Activated CD8-positive, alpha-beta T cell treated with anti-CD3 and anti-CD28 coated beads, Interleukin-2, amount 10 ng/mL, durations not matched to agents 7 days and 5 days (primary cell): ENCODE measurements around the gene KCTD6. TPM values are rescaled to one million over a fixed set of nuclear protein-coding genes. Genes with fewer than 3 reads are reported as not detected.

Source experiments
- ATAC-seq: fragments of 150-1000 bp; cut with Tn5 transposase; one replicate; pipeline ENCODE4 v1.10.0; 2021; ENCODE audit warnings: moderate library complexity
- CTCF ChIA-PET: fragments of 350-600 bp; sonication (Branson Sonifier 250); formaldehyde crosslinking; loops from one replicate; lab custom pipeline; 2021; ENCODE audit warnings: antibody characterized with exemption; lab: Charles Lee
- POLR2A ChIA-PET: fragments of 350-600 bp; sonication (Branson Sonifier 250); formaldehyde crosslinking; loops from one replicate; lab custom pipeline; 2021; ENCODE audit warnings: antibody characterized with exemption; lab: Charles Lee
- DNase-seq: peaks from one replicate; pipeline ENCODE4 v3.0.0-alpha.2; 2020
- H3K27ac Mint-ChIP-seq: one replicate; pipeline ENCODE4 v1.8.0; 2021; ENCODE audit warnings: mild to moderate bottlenecking, mixed read lengths
- H3K27me3 Mint-ChIP-seq: one replicate; pipeline ENCODE4 v1.8.0; 2021; ENCODE audit warnings: low read depth, mixed read lengths
- H3K36me3 Mint-ChIP-seq: one replicate; pipeline ENCODE4 v1.8.0; 2021; ENCODE audit warnings: low read depth, mixed read lengths
- H3K4me1 Mint-ChIP-seq: one replicate; pipeline ENCODE4 v1.8.0; 2021; ENCODE audit warnings: low read depth, mixed read lengths
- H3K4me3 Mint-ChIP-seq: one replicate; pipeline ENCODE4 v1.8.0; 2021; ENCODE audit warnings: mild to moderate bottlenecking, mixed read lengths
- H3K9me3 Mint-ChIP-seq: one replicate; pipeline ENCODE4 v1.8.0; 2022; ENCODE audit warnings: mixed read lengths; ENCODE audit not compliant: insufficient read depth
- total RNA-seq, 2 experiments: library from RNA; stranded (reverse); gene quantifications; one replicate each; pipeline ENCODE4 v1.2.3, GENCODE V29; 2021

Gene KCTD6
- total RNA-seq, 2 experiments from 2014 or later = 5.2 to 6.2 TPM

GRCh38 chr3:58471025-58471887, 20.6 kb upstream of the KCTD6 start:
- ChIA-PET CTCF (interaction anchor here (1.0 to 2.4 kb wide), 3 partner anchors 20 to 165 kb away, joined by 3 to 12 read pairs (median 4); partner anchors contain the start of genes HTD2, KCTD6 and RPP14), POLR2A (interaction anchor here (0.6 to 1.8 kb wide), 4 partner anchors 20 to 64 kb away, joined by 3 to 5 read pairs (median 4); partner anchors contain the start of genes KCTD6 and PDHB)
- Mint-ChIP-seq H3K4me1 (peaks cover 28% of the 10 kb centered on the region), H3K27me3 (peaks cover 14% of the 10 kb centered on the region), H3K36me3 (no peaks in the 10 kb centered on the region), H3K27ac (peak overlapping the region; percentile 65), H3K4me3 (no peak overlapping the region), H3K9me3 (no peaks in the 10 kb centered on the region)
- ATAC-seq = peak; percentile 91
- peak; percentile 67 for DNase-seq

- Mint-ChIP-seq H3K9me3 (no peaks in the 10 kb centered on the region), H3K27me3 (peaks cover 20% of the 10 kb centered on the region), H3K36me3 (no peaks in the 10 kb centered on the region), H3K4me1 (peaks cover 28% of the 10 kb centered on the region), H3K4me3 (no peak overlapping the region), H3K27ac (no peak overlapping the region)
- ChIA-PET POLR2A (no interaction called here), CTCF (interaction anchor here (1.4 to 2.4 kb wide), 4 partner anchors 10 to 167 kb away, joined by 3 to 12 read pairs (median 6); partner anchors contain the start of genes HTD2 and KCTD6)
- no peak for ATAC-seq
- DNase-seq = no peak
Observed at GRCh38 chr3:58473275-58473674, 18.6 kb upstream of the KCTD6 start.

GRCh38 chr3:58474348-58474911, 17.5 kb upstream of the KCTD6 start:
- no peaks in the 10 kb centered on the region for H3K9me3 Mint-ChIP-seq
- H3K36me3 Mint-ChIP-seq = no peaks in the 10 kb centered on the region
- ChIA-PET POLR2A (no interaction called here), CTCF (interaction anchor here (1.4 to 2.3 kb wide), 4 partner anchors 10 to 168 kb away, joined by 3 to 9 read pairs (median 6); partner anchors contain the start of genes HTD2 and KCTD6)
- ATAC-seq (no peak), DNase-seq (no peak)
- H3K27ac Mint-ChIP-seq = no peak overlapping the region
- H3K4me1 Mint-ChIP-seq = peaks cover 28% of the 10 kb centered on the region
- no peak overlapping the region for H3K4me3 Mint-ChIP-seq
- peaks cover 26% of the 10 kb centered on the region for H3K27me3 Mint-ChIP-seq

GRCh38 chr3:58474967-58475578, 16.8 kb upstream of the KCTD6 start:
- ATAC-seq = no peak
- no peak for DNase-seq
- no peak overlapping the region for H3K27ac Mint-ChIP-seq
- peaks cover 28% of the 10 kb centered on the region for H3K4me1 Mint-ChIP-seq
- H3K27me3 Mint-ChIP-seq = peaks cover 29% of the 10 kb centered on the region
- no peaks in the 10 kb centered on the region for H3K9me3 Mint-ChIP-seq
- H3K4me3 Mint-ChIP-seq = no peak overlapping the region
- ChIA-PET CTCF (interaction anchor here (1.6 kb wide), 1 partner anchor 17 kb away, joined by 9 read pairs; the partner anchor contains the start of gene KCTD6), POLR2A (no interaction called here)
- H3K36me3 Mint-ChIP-seq = no peaks in the 10 kb centered on the region

GRCh38 chr3:58478781-58479180, 13.1 kb upstream of the KCTD6 start:
- Mint-ChIP-seq H3K4me1 (peaks cover 7% of the 10 kb centered on the region), H3K27ac (no peak overlapping the region), H3K4me3 (no peak overlapping the region), H3K27me3 (peaks cover 32% of the 10 kb centered on the region), H3K9me3 (no peaks in the 10 kb centered on the region), H3K36me3 (no peaks in the 10 kb centered on the region)
- DNase-seq (no peak), ATAC-seq (no peak)
- POLR2A ChIA-PET = no interaction called here
- CTCF ChIA-PET = no interaction called here

- H3K36me3 Mint-ChIP-seq = no peaks in the 10 kb centered on the region
- no peak overlapping the region for H3K27ac Mint-ChIP-seq
- no peaks in the 10 kb centered on the region for H3K4me1 Mint-ChIP-seq
- DNase-seq = no peak
- H3K9me3 Mint-ChIP-seq = no peaks in the 10 kb centered on the region
- ChIA-PET POLR2A (no interaction called here), CTCF (no interaction called here)
- no peak for ATAC-seq
- H3K27me3 Mint-ChIP-seq = peaks cover 32% of the 10 kb centered on the region
- no peak overlapping the region for H3K4me3 Mint-ChIP-seq
Observed at GRCh38 chr3:58480309-58480708, 11.6 kb upstream of the KCTD6 start.

- DNase-seq (no peak), ATAC-seq (no peak)
- no peaks in the 10 kb centered on the region for H3K4me1 Mint-ChIP-seq
- ChIA-PET CTCF (interaction anchor here (1.1 to 1.7 kb wide), 4 partner anchors 9 to 177 kb away, joined by 3 to 7 read pairs (median 4); partner anchors contain the start of genes HTD2, KCTD6 and RPP14), POLR2A (no interaction called here)
- no peaks in the 10 kb centered on the region for H3K9me3 Mint-ChIP-seq
- H3K36me3 Mint-ChIP-seq = no peaks in the 10 kb centered on the region
- peaks cover 47% of the 10 kb centered on the region for H3K27me3 Mint-ChIP-seq
- no peak overlapping the region for H3K4me3 Mint-ChIP-seq
- no peak overlapping the region for H3K27ac Mint-ChIP-seq
Observed at GRCh38 chr3:58482917-58483636, 8.8 kb upstream of the KCTD6 start.

GRCh38 chr3:58484045-58484721, 7.7 kb upstream of the KCTD6 start:
- POLR2A ChIA-PET = no interaction called here

GRCh38 chr3:58484722-58485069, 7.2 kb upstream of the KCTD6 start:
- POLR2A ChIA-PET = no interaction called here
- Mint-ChIP-seq H3K9me3 (no peaks in the 10 kb centered on the region), H3K36me3 (no peaks in the 10 kb centered on the region), H3K4me3 (no peak overlapping the region), H3K4me1 (no peaks in the 10 kb centered on the region), H3K27me3 (peaks cover 51% of the 10 kb centered on the region), H3K27ac (no peak overlapping the region)
- CTCF ChIA-PET = interaction anchor here (1.5 to 1.7 kb wide), 3 partner anchors 11 to 179 kb away, joined by 3 to 7 read pairs (median 5); partner anchors contain the start of genes HTD2 and RPP14
- no peak for ATAC-seq
- no peak for DNase-seq

More at GRCh38 chr3:58484045-58484721, 7.7 kb upstream of the KCTD6 start:
- H3K4me1 Mint-ChIP-seq = no peaks in the 10 kb centered on the region
- peaks cover 51% of the 10 kb centered on the region for H3K27me3 Mint-ChIP-seq
- CTCF ChIA-PET = interaction anchor here (1.5 to 1.7 kb wide), 3 partner anchors 10 to 178 kb away, joined by 3 to 7 read pairs (median 5); partner anchors contain the start of genes HTD2 and RPP14
- no peak overlapping the region for H3K27ac Mint-ChIP-seq
- ATAC-seq (no peak), DNase-seq (no peak)
- no peaks in the 10 kb centered on the region for H3K9me3 Mint-ChIP-seq
- H3K4me3 Mint-ChIP-seq = no peak overlapping the region
- no peaks in the 10 kb centered on the region for H3K36me3 Mint-ChIP-seq

GRCh38 chr3:58485801-58486435, 6.0 kb upstream of the KCTD6 start:
- Mint-ChIP-seq H3K27me3 (peaks cover 51% of the 10 kb centered on the region), H3K4me3 (no peak overlapping the region), H3K36me3 (no peaks in the 10 kb centered on the region), H3K9me3 (no peaks in the 10 kb centered on the region), H3K4me1 (no peaks in the 10 kb centered on the region), H3K27ac (no peak overlapping the region)
- DNase-seq (no peak), ATAC-seq (no peak)
- ChIA-PET POLR2A (no interaction called here), CTCF (interaction anchor here (1.3 to 1.7 kb wide), 2 partner anchors 10 to 12 kb away, joined by 3 to 5 read pairs; no protein-coding TSS in a partner anchor)
